Posterior cingulate gyrus (tissue), 11 donors: ENCODE data around the gene TMEM198.
A peak's percentile ranks its signal among the peaks of the same experiment; 100 is the strongest.

Experiments used
- DNase-seq, 10 donors: peaks; one replicate each; pipeline versions ENCODE4 v3.0.0 to v3.0.0-alpha.2; 2020 to 2021; ENCODE audit warnings: mixed read lengths in 3 of 10
- intact Hi-C: fragments of 100-400 bp; cut with DNase I; formaldehyde crosslinking; loops from one replicate; pipeline ENCODE4 v1.15.1; 2023

TMEM198 gene

DNA sequence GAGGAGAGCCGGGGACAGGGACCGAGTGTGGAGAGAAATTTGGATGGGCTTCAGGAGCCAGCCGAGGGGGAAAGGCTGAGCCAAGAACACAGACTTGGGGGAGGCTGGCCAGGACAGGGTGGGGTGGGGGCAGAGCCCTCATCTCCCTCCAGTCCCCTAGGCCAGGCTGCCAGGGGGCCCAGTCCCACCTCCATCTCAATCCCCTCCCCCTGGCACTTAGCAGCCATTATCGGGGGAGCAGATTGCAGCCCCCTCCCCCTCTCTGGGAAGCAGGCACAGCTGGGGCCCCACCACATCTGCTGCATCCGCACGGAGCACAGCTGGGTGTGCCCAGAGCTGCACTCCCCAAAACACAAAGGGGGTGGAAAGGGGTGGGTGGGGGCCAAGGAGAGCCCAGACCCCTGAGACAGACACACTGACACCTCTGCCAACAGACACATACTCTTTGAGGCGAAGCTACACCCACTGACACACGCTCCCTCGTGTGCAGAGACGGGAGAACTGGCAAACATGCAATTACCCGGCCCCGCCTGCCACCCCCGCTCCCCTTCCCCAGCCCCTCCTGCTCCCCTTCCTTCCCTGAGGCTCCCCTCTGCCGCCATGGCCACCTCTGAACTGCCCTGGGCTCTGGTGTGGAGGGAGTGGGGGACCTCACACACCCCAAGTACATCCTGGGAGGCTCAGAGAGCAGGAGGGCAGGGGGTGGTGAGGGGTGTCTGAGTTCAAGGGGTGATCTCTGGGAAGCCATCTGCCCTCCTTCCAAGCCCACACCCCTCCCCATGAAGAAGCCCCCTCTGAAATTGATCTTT is 34.7 kb upstream of the TMEM198 start:
- intact Hi-C loops: loop anchor here (1.0 kb wide), 1 partner anchor 21 kb away; no protein-coding TSS in a partner anchor
- DNase-seq: peak in 1 of 10 donors; percentile 72

DNA sequence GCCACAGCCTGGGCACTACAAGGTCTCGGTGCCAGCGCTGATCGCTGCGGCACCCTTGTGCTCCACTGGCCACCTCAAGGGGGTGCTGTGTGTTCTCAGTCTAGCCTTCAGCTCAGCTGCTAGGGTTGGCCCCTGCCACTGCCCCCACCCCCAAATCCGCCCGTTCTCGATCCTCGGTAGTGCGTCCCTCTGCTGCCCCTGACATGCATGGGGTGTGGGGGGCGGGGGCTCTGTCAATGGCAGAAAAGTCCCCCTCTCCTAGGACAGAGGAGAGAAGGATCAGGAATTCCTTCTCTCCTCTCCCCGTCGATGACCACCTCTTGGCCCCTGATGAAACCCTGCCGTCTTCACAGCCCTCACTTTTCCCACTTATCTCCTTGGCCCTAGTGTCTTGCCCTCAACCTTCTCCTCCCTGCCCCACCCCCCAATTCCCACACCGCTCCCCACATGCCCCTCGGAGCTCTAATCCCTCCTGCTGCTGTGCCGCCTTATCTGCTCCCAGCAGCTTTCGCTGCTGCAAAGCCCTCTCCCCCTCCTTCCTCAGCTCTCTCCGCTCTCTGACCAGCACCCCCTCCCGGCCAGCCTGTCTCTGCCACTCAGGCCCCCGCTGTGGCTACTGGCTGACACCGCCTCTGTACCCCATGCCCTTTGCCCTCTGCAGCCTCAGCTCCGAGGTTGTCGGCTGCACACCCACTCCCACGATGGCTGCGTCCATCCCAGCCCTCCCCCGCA is 33.9 kb upstream of the TMEM198 start:
- DNase-seq: peak in 9 of 10 donors; percentile 39 to 94 (median 65)
- intact Hi-C loops: loop anchor here (1.0 kb wide), 1 partner anchor 20 kb away; no protein-coding TSS in a partner anchor

DNA sequence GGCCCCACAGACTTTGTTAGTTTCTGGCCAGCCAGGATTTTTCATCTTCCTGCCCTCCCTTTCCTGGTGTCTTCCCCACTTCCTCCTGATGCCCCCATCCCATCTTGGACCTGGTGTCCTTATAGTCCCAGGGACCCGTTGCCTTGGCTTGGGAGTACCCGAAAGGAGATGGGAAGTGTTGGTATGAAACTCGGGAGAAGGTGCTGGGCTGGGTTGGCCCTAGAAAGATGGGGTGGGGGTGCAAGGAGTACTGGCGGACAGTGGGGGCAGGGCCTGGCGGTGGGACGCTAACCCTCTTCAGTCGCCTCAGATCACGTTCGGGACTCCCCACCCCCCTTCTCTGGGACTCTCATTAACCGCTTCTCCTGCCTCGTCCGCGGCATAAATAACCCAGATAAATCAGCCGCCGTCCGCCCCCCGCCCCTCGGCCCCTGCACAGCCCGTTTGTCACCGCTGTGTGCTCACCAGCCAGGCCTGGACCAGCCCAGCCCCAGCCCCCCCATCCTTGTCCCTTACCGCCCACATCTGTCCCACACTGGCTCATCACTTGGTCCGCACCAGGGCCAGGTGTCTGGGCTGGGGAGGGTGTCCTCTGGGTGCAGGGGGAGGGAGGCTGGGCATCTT is 33.2 kb upstream of the TMEM198 start:
- no peak for DNase-seq
- intact Hi-C loops: no loop called here

DNA sequence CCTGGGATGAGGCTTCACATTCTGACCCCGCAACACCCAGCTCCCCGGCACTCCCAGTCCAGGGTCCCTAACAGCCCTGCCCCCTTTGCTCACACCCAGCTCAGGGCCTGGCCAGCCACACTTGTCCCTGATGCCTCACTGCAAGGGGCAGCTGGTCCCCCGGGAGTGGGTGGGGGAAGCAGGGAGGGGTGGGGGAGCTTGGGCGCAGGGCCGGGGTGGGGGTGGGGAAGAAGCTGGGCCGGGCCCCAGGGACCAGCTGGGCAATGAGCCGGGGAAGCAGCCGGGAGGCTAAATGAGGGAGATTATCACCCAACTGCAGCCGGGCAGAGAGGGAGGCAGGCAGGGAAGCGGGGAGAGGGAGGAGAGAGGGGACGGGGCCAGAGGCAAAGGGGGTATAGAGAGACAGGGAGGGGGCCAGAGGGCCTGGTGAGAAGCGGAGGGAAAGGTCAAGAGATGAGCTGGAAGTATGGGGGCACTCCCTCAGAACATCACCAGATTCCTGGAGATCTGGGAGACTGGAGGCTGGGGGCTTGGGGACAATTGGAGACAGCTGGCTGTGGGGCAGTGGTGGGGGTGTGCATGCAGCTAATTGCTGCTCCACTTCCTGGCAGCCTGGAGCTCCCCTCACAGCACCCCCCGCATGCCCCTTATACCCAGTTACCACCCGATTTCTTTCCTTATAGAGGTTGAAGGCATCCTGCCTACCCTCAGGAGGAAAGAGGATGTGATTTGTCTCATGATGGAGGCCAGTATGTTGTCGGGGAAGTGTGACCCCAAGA is 32.1 kb upstream of the TMEM198 start:
- intact Hi-C loops: no loop called here

DNA sequence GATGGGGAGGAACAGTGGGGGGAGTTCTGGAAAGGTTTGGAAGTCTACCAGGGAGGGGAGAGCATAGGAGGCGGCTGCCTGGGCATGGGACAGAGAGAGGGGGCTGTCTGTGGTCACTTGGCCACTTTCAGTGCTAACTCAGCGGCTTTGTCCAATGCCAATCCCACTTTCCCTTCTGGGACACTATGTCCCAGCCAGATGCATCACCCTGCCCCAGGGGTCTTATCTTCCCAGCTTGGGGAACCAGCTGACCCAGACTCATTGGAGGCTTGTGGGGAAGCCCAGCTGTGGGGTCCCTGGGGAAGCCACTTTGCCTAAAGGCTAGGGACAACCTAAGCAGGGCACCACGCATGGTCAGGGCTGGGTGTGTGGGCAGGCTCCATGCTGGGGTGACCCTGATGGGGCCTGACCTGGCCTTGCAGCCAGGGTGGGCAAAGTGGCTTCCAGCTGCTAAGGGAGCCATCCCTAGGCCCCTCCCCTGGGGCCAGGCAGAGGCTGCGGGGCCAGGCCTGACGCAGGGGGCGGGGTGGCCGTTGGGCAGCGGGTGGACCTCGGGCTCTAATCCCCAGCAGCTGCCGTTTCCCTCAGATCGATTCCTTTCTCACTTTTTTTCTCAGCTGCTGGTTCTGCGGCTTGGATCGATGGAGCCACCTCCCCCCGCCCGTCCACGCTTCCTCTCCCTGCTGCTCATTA is 31.2 kb upstream of the TMEM198 start:
- intact Hi-C loops: no loop called here
- peak in 1 of 10 donors; percentile 52 for DNase-seq

More for the DNA sequence above, 32.1 kb upstream of the TMEM198 start:
- DNase-seq: peak in 2 of 10 donors; percentile 71 to 78

DNA sequence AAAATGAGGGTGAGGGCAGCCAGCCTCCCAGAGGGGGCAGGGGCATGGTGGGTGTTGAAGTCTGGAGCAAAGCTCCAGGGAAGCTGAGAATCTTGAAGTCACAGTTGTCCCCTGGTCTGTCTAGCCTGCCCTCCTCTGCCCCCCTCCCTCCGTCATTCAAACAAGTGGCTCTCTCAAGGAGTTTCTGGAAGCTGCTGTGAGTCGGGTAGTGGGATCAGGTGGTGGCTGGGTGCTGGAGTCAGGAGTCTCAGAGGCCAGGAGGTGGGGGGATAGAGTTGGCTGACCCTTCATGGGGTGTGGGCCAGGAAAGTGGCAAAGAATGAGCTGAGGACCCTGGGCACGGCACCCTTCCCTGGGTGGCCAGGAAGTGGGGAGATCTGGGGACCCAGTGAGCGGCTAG is 30.0 kb upstream of the TMEM198 start:
- peak in 1 of 10 donors; percentile 44 for DNase-seq
- intact Hi-C loops: no loop called here

DNA sequence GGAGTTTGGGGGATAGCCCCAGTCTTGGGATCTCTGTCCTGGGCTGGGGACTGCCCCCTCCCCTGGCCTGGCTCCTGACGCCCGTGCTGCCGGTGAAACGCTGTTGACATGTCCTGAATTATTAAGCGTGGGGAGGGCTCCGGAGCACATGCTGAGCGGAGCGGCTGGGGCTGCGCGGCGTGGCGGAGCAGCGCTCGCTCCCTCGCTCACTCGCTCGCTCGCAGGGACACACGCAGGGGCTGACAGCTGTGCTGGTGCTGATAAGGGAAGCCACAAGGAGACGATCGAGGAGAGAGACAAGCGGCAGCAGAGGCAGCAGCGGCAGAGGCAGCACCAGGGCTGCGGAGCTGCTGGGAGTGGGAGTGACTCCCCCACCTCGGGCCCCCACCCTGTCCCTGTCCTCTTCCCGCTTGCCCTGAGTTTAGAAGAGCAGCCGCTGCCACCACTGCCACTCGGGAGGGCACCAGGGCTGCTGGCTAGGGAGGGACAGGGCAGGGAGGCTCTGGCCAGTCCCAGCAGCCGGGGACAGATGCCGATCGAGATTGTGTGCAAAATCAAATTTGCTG is 29.5 kb upstream of the TMEM198 start, which contains the start of gene ASIC4:
ASIC4 (plus strand) TSS at position 287 of the 566 bp plus-strand sequence; CDS start at position 530, 243 bp downstream.
- intact Hi-C loops: no loop called here
- peak in 2 of 10 donors; percentile 32 to 79 for DNase-seq

DNA sequence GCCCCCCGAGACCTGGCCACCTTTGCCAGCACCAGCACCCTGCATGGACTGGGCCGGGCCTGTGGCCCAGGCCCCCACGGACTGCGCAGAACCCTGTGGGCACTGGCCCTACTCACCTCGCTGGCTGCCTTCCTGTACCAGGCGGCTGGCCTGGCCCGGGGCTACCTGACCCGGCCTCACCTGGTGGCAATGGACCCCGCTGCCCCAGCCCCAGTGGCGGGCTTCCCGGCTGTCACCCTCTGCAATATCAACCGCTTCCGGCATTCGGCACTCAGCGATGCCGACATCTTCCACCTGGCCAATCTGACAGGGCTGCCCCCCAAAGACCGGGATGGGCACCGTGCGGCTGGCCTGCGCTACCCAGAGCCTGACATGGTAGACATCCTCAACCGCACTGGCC is 29.0 kb upstream of the TMEM198 start:
- DNase-seq: peak in 1 of 10 donors; percentile 69
- intact Hi-C loops: no loop called here

DNA sequence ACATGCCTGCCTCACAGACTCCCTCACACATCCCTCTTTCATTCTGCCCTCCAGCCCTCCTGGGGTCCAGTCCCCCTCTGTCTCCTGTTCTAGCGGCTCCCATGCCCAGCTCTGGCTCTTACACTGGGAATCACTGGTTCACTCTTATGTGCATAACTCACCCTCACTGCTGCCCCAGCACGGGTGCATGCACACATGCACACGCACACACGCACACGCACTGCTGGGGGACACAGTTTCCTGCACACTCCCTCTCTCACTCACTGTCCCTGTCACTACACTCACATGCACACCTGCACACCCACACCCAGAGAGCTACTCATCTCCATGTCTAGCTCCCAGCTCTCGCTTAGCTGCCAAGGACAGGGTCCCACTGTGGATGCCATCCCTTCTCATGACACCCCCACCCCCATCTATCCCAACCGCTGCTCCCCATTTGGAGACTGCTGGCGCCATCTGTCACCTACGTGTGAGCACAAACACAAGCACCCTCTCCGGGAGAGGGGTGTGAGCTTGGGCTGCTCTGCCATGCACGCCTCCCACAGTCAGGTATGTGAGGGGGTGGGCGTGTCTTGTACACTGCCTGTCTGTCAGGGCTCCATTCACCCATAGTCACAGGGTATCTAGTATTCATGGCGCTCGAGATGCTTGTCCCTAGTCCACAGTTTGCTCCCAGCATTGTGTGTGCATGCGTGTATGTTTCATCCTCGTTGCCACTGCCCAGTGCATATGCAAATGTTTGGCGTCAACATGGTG is 27.8 kb upstream of the TMEM198 start:
- intact Hi-C loops: no loop called here

DNA sequence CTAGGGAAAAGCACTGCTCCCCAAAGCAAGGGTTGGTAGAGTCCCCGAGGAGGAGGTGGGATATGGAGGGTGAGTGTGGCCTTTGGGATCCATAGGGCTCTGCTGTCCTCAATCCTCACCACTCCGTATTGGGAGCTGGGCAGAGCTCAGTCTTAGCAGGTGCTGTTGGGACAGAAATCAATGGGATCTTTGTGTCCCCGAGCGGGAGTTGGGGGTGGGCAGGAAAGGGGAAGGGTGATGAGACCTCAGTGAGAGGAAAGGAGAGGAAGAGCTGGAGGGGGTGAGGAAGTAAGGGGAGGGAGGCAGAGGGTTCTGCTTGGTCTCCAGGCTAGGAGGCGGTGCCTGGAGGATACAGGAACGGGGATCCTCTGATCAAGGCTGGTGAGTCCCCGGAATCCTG is 26.9 kb upstream of the TMEM198 start:
- intact Hi-C loops: no loop called here
- DNase-seq: no peak

More for the DNA sequence above, 27.8 kb upstream of the TMEM198 start:
- no peak for DNase-seq

DNA sequence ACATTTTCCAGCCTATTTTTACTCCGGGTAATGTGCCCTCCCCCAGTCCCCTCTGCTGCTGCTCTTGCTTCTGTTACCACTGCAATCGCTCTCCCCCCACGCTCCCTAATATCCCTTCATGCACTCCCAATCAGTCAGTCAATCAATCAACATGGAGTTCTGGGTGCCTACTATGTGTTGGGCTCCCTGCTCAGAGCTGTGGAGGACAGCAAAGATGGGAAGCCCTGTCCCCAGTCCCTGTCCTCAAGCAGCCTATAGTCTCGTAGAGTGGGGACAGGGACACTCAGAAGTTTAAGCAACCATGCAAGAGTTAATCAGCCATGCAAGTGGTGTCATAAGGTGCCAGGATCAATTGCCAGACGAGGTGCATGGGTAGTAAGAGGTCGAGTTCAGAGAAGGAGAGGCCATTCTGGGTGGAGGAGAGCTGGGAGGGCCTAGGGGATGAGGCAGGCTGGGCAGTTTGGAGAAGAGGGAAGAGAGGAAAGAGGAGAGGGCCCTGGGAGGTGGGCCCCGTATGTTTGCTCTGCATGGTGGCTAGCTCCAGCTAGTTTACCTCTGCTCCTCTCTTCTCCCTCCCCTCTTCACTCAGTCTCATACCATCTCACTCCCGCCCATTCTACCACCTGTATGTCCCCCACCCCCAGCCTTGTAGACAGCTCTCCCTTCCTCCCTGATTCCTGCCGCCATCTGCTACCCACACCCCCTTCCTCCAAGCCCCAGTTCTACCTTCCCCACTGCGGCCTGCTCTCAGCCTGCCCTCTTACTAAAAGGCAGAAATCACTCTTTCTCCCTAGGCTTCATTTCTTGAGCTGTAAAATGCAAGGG is 25.7 kb upstream of the TMEM198 start:
- DNase-seq: no peak
- intact Hi-C loops: no loop called here

DNA sequence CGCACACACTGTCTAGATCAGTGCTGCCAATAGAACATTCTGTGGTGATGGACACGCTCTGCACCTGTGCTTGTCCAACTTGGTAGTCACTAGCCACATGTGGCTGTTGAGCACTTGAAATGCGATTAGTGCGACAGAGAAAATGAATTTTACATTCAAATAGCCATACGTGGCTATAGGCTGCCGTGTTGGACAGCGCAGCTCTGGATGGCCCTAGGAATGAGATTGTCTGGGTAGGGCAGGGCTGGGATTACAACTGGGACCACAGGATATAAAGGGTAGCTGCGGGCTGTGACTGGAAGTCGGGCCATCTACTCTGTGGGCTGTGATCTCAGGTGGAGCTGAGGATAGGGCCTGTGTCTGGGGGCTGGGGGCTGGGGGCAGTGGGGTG is 24.3 kb upstream of the TMEM198 start:
- intact Hi-C loops: no loop called here
- DNase-seq: no peak

DNA sequence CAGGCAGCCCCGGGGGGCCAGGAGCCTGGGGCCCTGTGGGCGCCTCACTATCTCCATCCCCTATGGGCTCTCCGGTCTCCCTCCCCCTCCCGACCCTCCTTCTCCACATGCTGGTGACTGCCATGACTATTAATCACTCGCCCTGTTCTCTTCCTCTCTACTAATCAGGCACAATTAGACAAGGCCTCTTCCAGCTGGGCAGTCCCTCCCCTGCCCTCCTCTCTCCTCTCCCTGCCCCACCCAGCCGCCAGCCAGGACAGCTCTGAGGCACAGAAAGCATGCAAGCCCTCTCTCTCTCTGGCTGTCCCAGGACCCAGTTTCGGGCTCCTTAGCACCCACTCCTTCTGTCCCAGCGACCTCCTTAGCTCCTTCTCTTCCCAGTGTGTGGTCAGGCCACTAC is 23.7 kb upstream of the TMEM198 start:
- peak in 1 of 10 donors; percentile 23 for DNase-seq
- intact Hi-C loops: loop anchor here (5.0 kb wide), 1 partner anchor 38 kb away; no protein-coding TSS in a partner anchor

DNA sequence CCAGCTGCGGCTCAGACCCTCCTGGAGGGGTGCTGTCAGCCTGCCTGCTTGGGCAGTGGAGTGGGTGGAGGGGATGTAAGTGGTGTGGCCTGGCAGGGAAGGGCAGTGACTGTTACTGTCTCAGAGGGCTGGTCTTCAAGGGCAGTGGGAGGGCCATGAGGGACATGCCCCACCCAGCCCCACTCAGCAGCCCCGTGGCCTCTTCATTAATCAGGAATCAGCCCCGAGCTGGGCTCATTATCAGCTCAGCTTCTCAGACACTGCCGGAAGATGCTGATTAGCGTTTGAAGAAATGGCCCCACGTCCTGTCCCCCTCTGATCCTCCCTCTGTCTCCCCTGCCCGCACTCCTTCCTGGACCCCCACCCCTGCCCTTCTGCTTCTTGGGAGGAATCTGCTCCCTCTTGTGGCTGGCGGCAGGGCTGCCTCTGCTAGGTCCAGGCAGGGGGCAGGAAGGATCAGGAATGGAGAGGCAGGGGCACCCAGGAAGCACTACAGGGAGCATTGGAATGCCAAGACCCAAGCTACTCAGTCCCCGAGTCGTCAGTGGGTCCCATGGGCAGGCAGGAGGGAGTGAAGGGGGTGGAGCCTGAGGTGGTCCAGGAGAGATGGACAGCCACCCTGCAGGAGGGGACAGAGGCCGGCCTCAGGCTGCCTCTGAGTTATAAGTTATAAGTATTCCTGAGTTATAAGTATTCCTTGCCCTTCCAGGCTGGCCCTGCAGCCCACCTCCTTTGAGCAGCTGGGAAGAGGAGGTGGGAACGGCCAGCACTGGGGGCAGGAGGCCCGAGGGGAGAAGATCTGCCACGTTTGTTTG is 22.6 kb upstream of the TMEM198 start:
- peak in 2 of 10 donors; percentile 66 to 86 for DNase-seq

DNA sequence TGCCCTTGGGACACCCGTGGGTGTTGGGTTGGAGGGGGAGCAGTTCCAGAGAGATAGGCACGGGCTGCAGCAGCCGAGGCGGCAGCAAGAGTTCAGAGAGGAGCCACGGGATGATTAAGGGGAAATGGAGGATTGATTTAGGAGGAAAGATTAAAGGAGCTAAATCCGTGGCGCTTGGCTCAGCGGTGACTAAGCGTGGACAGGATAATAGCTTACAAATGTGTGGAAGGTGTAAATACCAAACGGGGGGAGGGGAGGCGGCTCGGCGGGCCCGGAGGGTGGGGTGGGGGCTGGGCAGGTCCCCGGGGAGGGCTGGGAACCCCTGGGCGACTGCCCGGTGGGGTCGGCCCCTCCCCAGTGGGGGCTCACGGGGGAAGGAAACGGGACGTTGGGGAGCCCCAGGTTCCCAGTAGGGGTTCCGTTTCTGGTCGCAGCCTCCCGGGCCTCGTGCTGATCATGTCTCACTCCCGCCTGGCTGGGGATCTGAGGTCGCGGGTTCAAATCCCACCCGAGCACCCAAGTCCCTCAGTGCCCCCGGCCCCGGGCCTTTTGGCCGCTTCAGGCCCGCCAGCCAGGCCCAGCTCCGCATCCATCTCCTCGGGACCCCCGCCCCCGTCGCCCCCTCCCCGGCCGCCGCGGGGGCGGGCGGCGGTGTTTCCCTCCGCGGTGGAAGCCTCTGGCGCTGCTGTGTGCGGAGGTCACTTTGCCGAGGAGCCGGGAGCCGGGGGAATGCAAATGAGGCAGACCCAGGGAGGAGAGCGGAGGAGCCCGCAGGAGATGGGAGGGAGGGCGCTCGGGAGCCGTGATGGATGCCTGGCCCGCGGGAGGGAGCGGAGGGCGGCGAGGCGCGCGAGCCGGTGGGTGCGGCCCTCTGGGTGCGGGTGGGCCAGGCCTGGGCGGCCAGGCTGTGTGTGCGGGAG is 21.5 kb upstream of the TMEM198 start:
- peak in 6 of 10 donors; percentile 28 to 93 (median 72) for DNase-seq
- intact Hi-C loops: loop anchor here (5.0 kb wide), 1 partner anchor 40 kb away; no protein-coding TSS in a partner anchor

More for the DNA sequence above, 22.6 kb upstream of the TMEM198 start:
- intact Hi-C loops: loop anchor here (5.0 kb wide), 1 partner anchor 39 kb away; no protein-coding TSS in a partner anchor
